ENCODE measurements around the gene GFY. TPM values are rescaled to one million over a fixed set of nuclear protein-coding genes. Genes with fewer than 3 reads are reported as not detected.

Gene GFY
- total RNA-seq, 4 donors from 2014 or later: not detected

DNA sequence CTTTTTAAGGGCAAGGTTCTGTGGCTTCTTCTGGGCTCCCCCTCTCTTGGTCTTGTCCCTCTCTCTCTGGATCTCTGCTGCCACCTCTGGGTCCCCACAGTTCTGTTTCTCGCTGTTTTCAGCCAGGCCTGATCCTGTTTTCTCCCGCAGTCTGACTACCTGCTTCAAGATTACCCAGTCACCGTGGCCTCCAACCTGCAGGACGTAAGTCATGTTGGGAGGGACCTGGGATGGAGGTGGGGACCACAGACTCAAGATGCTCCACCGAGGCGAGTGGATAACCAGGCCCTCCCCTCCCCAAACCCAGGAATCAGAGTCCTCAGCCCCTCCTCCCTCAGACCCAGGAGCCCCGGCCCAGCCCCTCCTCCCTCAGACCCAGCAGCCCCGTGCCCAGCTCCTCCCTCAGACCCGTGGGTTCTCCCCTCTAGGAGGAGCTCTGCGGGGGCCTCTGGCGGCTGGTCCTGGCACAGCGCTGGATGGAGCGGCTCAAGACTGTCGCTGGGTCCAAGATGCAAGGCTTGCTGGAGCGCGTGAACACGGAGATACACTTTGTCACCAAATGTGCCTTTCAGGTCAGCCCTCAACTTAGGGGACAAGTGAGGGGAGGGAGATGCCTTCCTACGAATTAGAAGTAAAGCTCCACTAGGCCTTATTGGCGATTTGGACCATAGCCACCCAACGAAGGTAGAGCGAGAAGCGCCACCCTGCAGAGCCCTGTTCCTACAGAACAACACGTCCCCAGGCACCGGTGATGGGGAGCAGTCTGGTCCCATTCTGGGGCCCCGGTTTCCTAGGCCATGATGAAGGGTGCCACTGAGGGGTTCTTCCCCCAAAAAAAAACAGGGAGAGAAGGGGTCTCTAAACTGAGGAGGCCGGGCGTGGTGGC lies 51.0 kb downstream of the GFY start:
- peak overlapping the region; percentile 39 to 89 (median 84) for H3K27ac ChIP-seq
- DNase-seq: no peak

More for the DNA sequence above, 51.0 kb downstream of the GFY start:
- Histone ChIP-seq H3K36me3 (no peaks in the 10 kb centered on the region), H3K9me3 (no peaks in the 10 kb centered on the region), H3K4me1 (peaks cover 5 to 21% (median 12%) of the 10 kb centered on the region in 4 donors), H3K4me3 (no peak overlapping the region), H3K27me3 (no peaks in the 10 kb centered on the region)
- intact Hi-C loops (cut with DNase I; ENCODE audit: low total_unique reads) (loop anchor here (10.0 kb wide), 1 partner anchor 209 kb away; the partner anchor contains the start of gene ADM5), in situ Hi-C loops (cut with MboI; ENCODE audit: low pct_ligation_motif_present in 1 of 4, low pct_unique_long_range_greater_than_20kb in 1 of 4, low sequenced_read_pairs in 3 of 4) (loop anchor here in 1 of 4 donors (25.0 kb wide), 1 partner anchor 386 kb away; the partner anchor contains the start of genes PNKP and PTOV1)
- TF ChIP-seq POLR2A (IDR thresholded peaks at IDR 0.05) (no peak), EP300 (IDR thresholded peaks at IDR 0.05; ENCODE audit: low read depth) (no peak), POLR2AphosphoS5 (IDR thresholded peaks at IDR 0.05) (no peak)
- TF ChIP-seq, protein P1, sequence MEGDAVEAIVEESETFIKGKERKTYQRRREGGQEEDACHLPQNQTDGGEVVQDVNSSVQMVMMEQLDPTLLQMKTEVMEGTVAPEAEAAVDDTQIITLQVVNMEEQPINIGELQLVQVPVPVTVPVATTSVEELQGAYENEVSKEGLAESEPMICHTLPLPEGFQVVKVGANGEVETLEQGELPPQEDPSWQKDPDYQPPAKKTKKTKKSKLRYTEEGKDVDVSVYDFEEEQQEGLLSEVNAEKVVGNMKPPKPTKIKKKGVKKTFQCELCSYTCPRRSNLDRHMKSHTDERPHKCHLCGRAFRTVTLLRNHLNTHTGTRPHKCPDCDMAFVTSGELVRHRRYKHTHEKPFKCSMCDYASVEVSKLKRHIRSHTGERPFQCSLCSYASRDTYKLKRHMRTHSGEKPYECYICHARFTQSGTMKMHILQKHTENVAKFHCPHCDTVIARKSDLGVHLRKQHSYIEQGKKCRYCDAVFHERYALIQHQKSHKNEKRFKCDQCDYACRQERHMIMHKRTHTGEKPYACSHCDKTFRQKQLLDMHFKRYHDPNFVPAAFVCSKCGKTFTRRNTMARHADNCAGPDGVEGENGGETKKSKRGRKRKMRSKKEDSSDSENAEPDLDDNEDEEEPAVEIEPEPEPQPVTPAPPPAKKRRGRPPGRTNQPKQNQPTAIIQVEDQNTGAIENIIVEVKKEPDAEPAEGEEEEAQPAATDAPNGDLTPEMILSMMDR (IDR thresholded peaks at IDR 0.05): peak; percentile 19 to 52 (median 23)
- 62 to 83% methylated on average over 1 to 26 of the region's 27 CpGs for WGBS, 2 donors (ENCODE audit: low coverage in 1 of 2)

Other genes starting within 250 kb of the GFY start
- under 1 TPM in 3 of 4 donors, not detected in 1; 0.40 to 0.75 (median 0.48) TPM for gene SLC6A16, start 100.2 kb upstream of the GFY start, total RNA-seq
- 10 to 100 TPM in 3 of 4 donors, 1 to 10 TPM in 1; 8.5 to 24.0 (median 13.3) TPM for gene CD37, start 90.0 kb upstream of the GFY start, total RNA-seq
- gene TEAD2, start 63.0 kb upstream of the GFY start, total RNA-seq: 10 to 100 TPM in 3 of 4 donors, 1 to 10 TPM in 1; 5.6 to 20.3 (median 10.9) TPM
- 1 to 10 TPM in 1 of 4 donors, not detected in 3; 2.2 TPM for gene DKKL1, start 61.5 kb upstream of the GFY start, total RNA-seq
- not detected for gene KASH5, start 37.1 kb upstream of the GFY start, total RNA-seq
- not detected for gene PTH2, start 1.9 kb upstream of the GFY start, total RNA-seq
- gene SLC17A7, start 16.1 kb downstream of the GFY start, total RNA-seq: 1 to 10 TPM in 1 of 4 donors, under 1 TPM in 1, not detected in 2; 0.55 to 1.1 TPM
- gene PIH1D1, start 26.4 kb downstream of the GFY start, total RNA-seq: 100 to 1,000 TPM in 1 of 4 donors, 10 to 100 TPM in 3; 52.7 to 105 (median 90.4) TPM
- 100 to 1,000 TPM in 1 of 4 donors, 10 to 100 TPM in 3; 24.3 to 465 (median 43.1) TPM for gene ALDH16A1, start 27.8 kb downstream of the GFY start, total RNA-seq
- gene FLT3LG, start 48.8 kb downstream of the GFY start, total RNA-seq: 1 to 10 TPM in 2 of 4 donors, under 1 TPM in 1, not detected in 1; 1.00 to 4.0 (median 3.2) TPM
- 1,000 to 10,000 TPM; 1,219 to 2,956 (median 2,884) TPM for gene RPL13A, start 62.2 kb downstream of the GFY start, total RNA-seq
- gene RPS11, start 71.0 kb downstream of the GFY start, total RNA-seq: 1,000 to 10,000 TPM; 1,601 to 4,774 (median 2,823) TPM
- 100 to 1,000 TPM; 425 to 562 (median 519) TPM for gene FCGRT, start 87.3 kb downstream of the GFY start, total RNA-seq
- gene RCN3, start 102.6 kb downstream of the GFY start, total RNA-seq: 100 to 1,000 TPM in 1 of 4 donors, 10 to 100 TPM in 3; 26.2 to 119 (median 57.4) TPM
- gene NOSIP, start 155.2 kb downstream of the GFY start, total RNA-seq: 100 to 1,000 TPM in 1 of 4 donors, 10 to 100 TPM in 3; 56.5 to 105 (median 74.4) TPM
- gene PRRG2, start 155.9 kb downstream of the GFY start, total RNA-seq: 10 to 100 TPM in 2 of 4 donors, 1 to 10 TPM in 1, under 1 TPM in 1; 0.40 to 22.7 (median 12.2) TPM
- 10 to 100 TPM; 12.2 to 54.7 (median 30.0) TPM for gene PRR12, start 165.8 kb downstream of the GFY start, total RNA-seq
- 10 to 100 TPM; 31.8 to 97.6 (median 58.2) TPM for gene RRAS, start 214.8 kb downstream of the GFY start, total RNA-seq
- 100 to 1,000 TPM in 1 of 4 donors, 10 to 100 TPM in 3; 20.2 to 118 (median 32.7) TPM for gene SCAF1, start 216.8 kb downstream of the GFY start, total RNA-seq
- 100 to 1,000 TPM in 2 of 4 donors, 10 to 100 TPM in 2; 73.0 to 164 (median 104) TPM for gene IRF3, start 240.5 kb downstream of the GFY start, total RNA-seq
- gene BCL2L12, start 240.5 kb downstream of the GFY start, total RNA-seq: 10 to 100 TPM in 1 of 4 donors, 1 to 10 TPM in 3; 5.4 to 10.2 (median 6.9) TPM